ENCODE results near the gene PGAM5. TPM values are rescaled to one million over a fixed set of nuclear protein-coding genes. Genes with fewer than 3 reads are reported as not detected.

The PGAM5 gene
- polyA plus RNA-seq, 2 of the 4 experiments (the other 2 are of a cell fraction): 29.3 to 51.3 TPM

GRCh38 chr12:132746613-132747012, 36.0 kb downstream of the PGAM5 start:
- H3K9me3 ChIP-seq: no peaks in the 10 kb centered on the region
- ChIA-PET CTCF (interaction anchor here (1.0 kb wide), 1 partner anchor 11 kb away, joined by 3 read pairs; no protein-coding TSS in a partner anchor), POLR2A (no interaction called here)
- H3K4me1 ChIP-seq: no peaks in the 10 kb centered on the region
- DNase-seq (ENCODE audit: low read depth in 1 of 2, low spot score in 1 of 2) (no peak), FAIRE-seq (no peak), ATAC-seq (no peak; a peak in 2 of 6 replicates)
- 93% methylated on average over 3 of the region's 3 CpGs for WGBS (ENCODE audit: missing lambda C conversion rate)
- TF ChIP-seq NR3C1 (IDR thresholded peaks at IDR 0.05): no peak
- no peak for TF ChIP-seq RCOR1 (IDR thresholded peaks at IDR 0.05; ENCODE audit: low read depth, low read length)
- TF ChIP-seq BCL3 (IDR thresholded peaks at IDR 0.05): no peak
- TF ChIP-seq REST (IDR thresholded peaks at IDR 0.05): no peak
- TF ChIP-seq ELK1 (IDR thresholded peaks at IDR 0.05; ENCODE audit: low read depth, low read length): no peak
- no peak for TF ChIP-seq CHD2 (IDR thresholded peaks at IDR 0.05; ENCODE audit: low read length, partially characterized antibody)
- no peak for TF ChIP-seq PHF8 (IDR thresholded peaks at IDR 0.05; ENCODE audit: borderline replicate concordance, low read depth)
- no peak overlapping the region for H3K4me2 ChIP-seq
- no peak overlapping the region for H3K4me3 ChIP-seq
- H3K27ac ChIP-seq: no peak overlapping the region

- Histone ChIP-seq H3K9me3 (no peaks in the 10 kb centered on the region), H3K27ac (no peak overlapping the region), H3K4me3 (no peak overlapping the region), H3K4me1 (no peaks in the 10 kb centered on the region), H3K4me2 (no peak overlapping the region)
- ChIA-PET POLR2A (no interaction called here), CTCF (interaction anchor here (1.4 kb wide), 1 partner anchor 29 kb away, joined by 4 read pairs; no protein-coding TSS in a partner anchor)
- WGBS (ENCODE audit: missing lambda C conversion rate): 94% methylated on average over 11 of the region's 11 CpGs
- no peak; a peak in 1 of 6 replicates for ATAC-seq
- no peak for FAIRE-seq
- TF ChIP-seq MAFK (IDR thresholded peaks at IDR 0.05; ENCODE audit: partially characterized antibody): no peak
- TF ChIP-seq CEBPB (IDR thresholded peaks at IDR 0.05): no peak
- no peak for TF ChIP-seq SMC3 (IDR thresholded peaks at IDR 0.05)
- no peak for TF ChIP-seq GATA3 (IDR thresholded peaks at IDR 0.05; ENCODE audit: borderline replicate concordance)
- TF ChIP-seq FOSB (CRISPR knock-in tag; IDR thresholded peaks at IDR 0.05): no peak
- no peak for TF ChIP-seq REST (IDR thresholded peaks at IDR 0.05)
- no peak for TF ChIP-seq FOXS1 (CRISPR knock-in tag; IDR thresholded peaks at IDR 0.05)
- DNase-seq (ENCODE audit: low read depth in 1 of 2, low spot score in 1 of 2): no peak
Observed at GRCh38 chr12:132747395-132747794, 36.8 kb downstream of the PGAM5 start.
